Naive B cell (primary cell): ENCODE results near the gene NSMCE1. TPM values are rescaled to one million over a fixed set of nuclear protein-coding genes. Genes with fewer than 3 reads are reported as not detected.

ENCODE experiments used
- ATAC-seq, 2 donors: fragments of 150-1000 bp; cut with Tn5 transposase; 2 replicates each; pipeline ENCODE4 v1.10.0; 2021; ENCODE audit warnings: low read depth in 2 of 2, mild to moderate bottlenecking in 2 of 2, moderate library complexity in 2 of 2
- DNase-seq: peaks from one replicate; pipeline ENCODE4 v3.0.0; 2022
- H3K27ac Mint-ChIP-seq, 6 donors: one replicate each; pipeline ENCODE4 v1.8.0; 2020 to 2022; ENCODE audit warnings: mild to moderate bottlenecking in 6 of 6, mixed read lengths in 6 of 6, moderate library complexity in 5 of 6, inconsistent platforms in 2 of 6
- H3K27me3 Mint-ChIP-seq, 3 donors: one replicate each; pipeline ENCODE4 v1.8.0; 2021 to 2022; ENCODE audit warnings: mixed read lengths in 3 of 3, mild to moderate bottlenecking in 1 of 3
- H3K36me3 Mint-ChIP-seq, 2 donors: one replicate each; pipeline ENCODE4 v1.8.0; 2020 to 2022; ENCODE audit warnings: mixed read lengths in 2 of 2, inconsistent platforms in 1 of 2, mild to moderate bottlenecking in 1 of 2
- H3K4me1 Mint-ChIP-seq, 3 donors: one replicate each; pipeline ENCODE4 v1.8.0; 2020 to 2022; ENCODE audit warnings: mixed read lengths in 3 of 3, inconsistent platforms in 1 of 3, mild to moderate bottlenecking in 1 of 3, moderate library complexity in 1 of 3
- H3K4me3 Mint-ChIP-seq, 8 donors: one replicate each; pipeline ENCODE4 v1.8.0; 2020 to 2022; ENCODE audit warnings: mild to moderate bottlenecking in 8 of 8, mixed read lengths in 8 of 8, moderate library complexity in 8 of 8, inconsistent platforms in 2 of 8
- H3K9me3 Mint-ChIP-seq, 7 donors: one replicate each; pipeline ENCODE4 v1.8.0; 2020 to 2022; ENCODE audit warnings: mixed read lengths in 7 of 7, mild to moderate bottlenecking in 5 of 7, inconsistent platforms in 2 of 7, moderate library complexity in 1 of 7
- polyA plus RNA-seq, 6 donors: library from polyadenylated mRNA; unstranded; fragments of 300-500 nt; fragmentation: Illumina TruSeq; gene quantifications; one replicate each; pipeline ENCODE4 v1.2.3, GENCODE V29; 2021; ENCODE audit warnings: low read depth in 6 of 6

NSMCE1 gene
- polyA plus RNA-seq, 6 donors from 2014 or later: 178 to 217 (median 195) TPM

- Mint-ChIP-seq H3K4me3 (peak overlapping the region in 5 of 8 donors; percentile 50 to 84 (median 72)), H3K27me3 (no peaks in the 10 kb centered on the region), H3K36me3 (peaks cover 10 to 13% of the 10 kb centered on the region in 2 donors), H3K9me3 (peaks cover 0 to 7% (median 0%) of the 10 kb centered on the region in 7 donors), H3K27ac (peak overlapping the region in 5 of 6 donors; percentile 13 to 83 (median 80)), H3K4me1 (peaks cover 50 to 82% (median 67%) of the 10 kb centered on the region in 3 donors)
- no peak for ATAC-seq
- DNase-seq: no peak
These were observed 24.7 kb downstream of the NSMCE1 start for GRCh38 chr16:27243725-27244362.

GRCh38 chr16:27242868-27243590 is 25.5 kb downstream of the NSMCE1 start:
- ATAC-seq (peak; percentile 75 to 82), DNase-seq (no peak)
- Mint-ChIP-seq H3K36me3 (peaks cover 10 to 11% of the 10 kb centered on the region in 2 donors), H3K4me3 (peak overlapping the region; percentile 44 to 84 (median 72)), H3K9me3 (peaks cover 0 to 4% (median 0%) of the 10 kb centered on the region in 7 donors), H3K27me3 (no peaks in the 10 kb centered on the region), H3K4me1 (peaks cover 54 to 86% (median 71%) of the 10 kb centered on the region in 3 donors), H3K27ac (peak overlapping the region in 5 of 6 donors; percentile 12 to 89 (median 50))

GRCh38 chr16:27242398-27242797 is 26.2 kb downstream of the NSMCE1 start:
- peaks cover 55 to 86% (median 74%) of the 10 kb centered on the region in 3 donors for H3K4me1 Mint-ChIP-seq
- peaks cover 5 to 9% of the 10 kb centered on the region in 2 donors for H3K36me3 Mint-ChIP-seq
- DNase-seq (no peak), ATAC-seq (no peak)
- H3K4me3 Mint-ChIP-seq: peak overlapping the region in 7 of 8 donors; percentile 44 to 84 (median 72)
- no peaks in the 10 kb centered on the region for H3K27me3 Mint-ChIP-seq
- peaks cover 0 to 3% (median 0%) of the 10 kb centered on the region in 7 donors for H3K9me3 Mint-ChIP-seq
- peak overlapping the region in 2 of 6 donors; percentile 61 to 89 for H3K27ac Mint-ChIP-seq

- Mint-ChIP-seq H3K36me3 (peaks cover 0 to 4% of the 10 kb centered on the region in 2 donors), H3K4me3 (peak overlapping the region in 1 of 8 donors; percentile 64), H3K27me3 (no peaks in the 10 kb centered on the region), H3K9me3 (no peaks in the 10 kb centered on the region), H3K27ac (peak overlapping the region in 3 of 6 donors; percentile 26 to 84 (median 83)), H3K4me1 (peaks cover 59 to 86% (median 74%) of the 10 kb centered on the region in 3 donors)
- ATAC-seq (no peak), DNase-seq (no peak)
These were observed 26.9 kb downstream of the NSMCE1 start for GRCh38 chr16:27241658-27242057.

- H3K36me3 Mint-ChIP-seq: peaks cover 0 to 4% of the 10 kb centered on the region in 2 donors
- no peaks in the 10 kb centered on the region for H3K27me3 Mint-ChIP-seq
- peaks cover 60 to 88% (median 74%) of the 10 kb centered on the region in 3 donors for H3K4me1 Mint-ChIP-seq
- H3K4me3 Mint-ChIP-seq: no peak overlapping the region
- peak overlapping the region in 1 of 6 donors; percentile 28 for H3K27ac Mint-ChIP-seq
- ATAC-seq: no peak
- no peaks in the 10 kb centered on the region for H3K9me3 Mint-ChIP-seq
- no peak for DNase-seq
These were observed 27.5 kb downstream of the NSMCE1 start for GRCh38 chr16:27240948-27241531.

- Mint-ChIP-seq H3K4me3 (peak overlapping the region in 1 of 8 donors; percentile 22), H3K27me3 (no peaks in the 10 kb centered on the region), H3K27ac (peak overlapping the region in 5 of 6 donors; percentile 28 to 76 (median 72)), H3K4me1 (peaks cover 69 to 92% (median 83%) of the 10 kb centered on the region in 3 donors), H3K9me3 (no peaks in the 10 kb centered on the region), H3K36me3 (no peaks in the 10 kb centered on the region)
- DNase-seq (no peak), ATAC-seq (no peak)
These were observed 28.5 kb downstream of the NSMCE1 start for GRCh38 chr16:27239906-27240655.

- ATAC-seq (no peak), DNase-seq (no peak)
- no peaks in the 10 kb centered on the region for H3K9me3 Mint-ChIP-seq
- H3K4me3 Mint-ChIP-seq: peak overlapping the region in 6 of 8 donors; percentile 22 to 89 (median 68)
- H3K36me3 Mint-ChIP-seq: no peaks in the 10 kb centered on the region
- H3K27ac Mint-ChIP-seq: peak overlapping the region in 5 of 6 donors; percentile 28 to 97 (median 84)
- peaks cover 68 to 92% (median 83%) of the 10 kb centered on the region in 3 donors for H3K4me1 Mint-ChIP-seq
- H3K27me3 Mint-ChIP-seq: no peaks in the 10 kb centered on the region
These were observed 29.5 kb downstream of the NSMCE1 start for GRCh38 chr16:27239026-27239425.

GRCh38 chr16:27238591-27238990 is 30.0 kb downstream of the NSMCE1 start:
- DNase-seq (no peak), ATAC-seq (no peak)
- H3K4me3 Mint-ChIP-seq: peak overlapping the region; percentile 71 to 90 (median 82)
- no peaks in the 10 kb centered on the region for H3K9me3 Mint-ChIP-seq
- peaks cover 68 to 92% (median 83%) of the 10 kb centered on the region in 3 donors for H3K4me1 Mint-ChIP-seq
- peak overlapping the region; percentile 92 to 100 (median 99) for H3K27ac Mint-ChIP-seq
- H3K27me3 Mint-ChIP-seq: no peaks in the 10 kb centered on the region
- no peaks in the 10 kb centered on the region for H3K36me3 Mint-ChIP-seq

GRCh38 chr16:27238016-27238587 is 30.5 kb downstream of the NSMCE1 start:
- H3K27me3 Mint-ChIP-seq: no peaks in the 10 kb centered on the region
- H3K4me1 Mint-ChIP-seq: peaks cover 67 to 92% (median 83%) of the 10 kb centered on the region in 3 donors
- H3K27ac Mint-ChIP-seq: peak overlapping the region; percentile 92 to 100 (median 99)
- no peaks in the 10 kb centered on the region for H3K9me3 Mint-ChIP-seq
- DNase-seq (peak; percentile 47), ATAC-seq (peak; percentile 7 to 16)
- peak overlapping the region; percentile 71 to 90 (median 86) for H3K4me3 Mint-ChIP-seq
- H3K36me3 Mint-ChIP-seq: no peaks in the 10 kb centered on the region

- H3K4me3 Mint-ChIP-seq: peak overlapping the region; percentile 71 to 90 (median 86)
- H3K4me1 Mint-ChIP-seq: peaks cover 67 to 92% (median 83%) of the 10 kb centered on the region in 3 donors
- H3K27me3 Mint-ChIP-seq: no peaks in the 10 kb centered on the region
- no peaks in the 10 kb centered on the region for H3K9me3 Mint-ChIP-seq
- DNase-seq: peak; percentile 70
- no peaks in the 10 kb centered on the region for H3K36me3 Mint-ChIP-seq
- ATAC-seq: peak; percentile 74 to 76
- H3K27ac Mint-ChIP-seq: peak overlapping the region; percentile 92 to 100 (median 99)
These were observed 31.2 kb downstream of the NSMCE1 start for GRCh38 chr16:27237219-27238015.

GRCh38 chr16:27236635-27237218 is 31.8 kb downstream of the NSMCE1 start:
- Mint-ChIP-seq H3K4me3 (peak overlapping the region; percentile 71 to 90 (median 86)), H3K9me3 (no peaks in the 10 kb centered on the region)
- ATAC-seq: no peak

GRCh38 chr16:27235938-27236245 is 32.7 kb downstream of the NSMCE1 start:
- ATAC-seq (no peak), DNase-seq (no peak)
- Mint-ChIP-seq H3K4me1 (peaks cover 73 to 97% (median 88%) of the 10 kb centered on the region in 3 donors), H3K36me3 (no peaks in the 10 kb centered on the region), H3K27ac (peak overlapping the region in 5 of 6 donors; percentile 91 to 100 (median 96)), H3K4me3 (peak overlapping the region; percentile 67 to 90 (median 86)), H3K27me3 (no peaks in the 10 kb centered on the region), H3K9me3 (no peaks in the 10 kb centered on the region)

More at GRCh38 chr16:27236635-27237218, 31.8 kb downstream of the NSMCE1 start:
- H3K27ac Mint-ChIP-seq: peak overlapping the region; percentile 92 to 100 (median 99)
- no peaks in the 10 kb centered on the region for H3K36me3 Mint-ChIP-seq
- H3K27me3 Mint-ChIP-seq: no peaks in the 10 kb centered on the region
- no peak for DNase-seq
- peaks cover 70 to 95% (median 86%) of the 10 kb centered on the region in 3 donors for H3K4me1 Mint-ChIP-seq
